Measurements from ENCODE around the gene JAK1. TPM values are rescaled to one million over a fixed set of nuclear protein-coding genes. Genes with fewer than 3 reads are reported as not detected.

Gene JAK1
- total and polyA plus RNA-seq, 2 donors (not counting 3 experiments of a cell fraction or from before 2014, with no cell fraction given): 68.8 to 177 TPM

- dilution Hi-C loops (cut with MboI; ENCODE audit: extremely low pct_ligation_motif_present, low sequenced_read_pairs) (no loop called here), intact Hi-C loops (cut with micrococcal nuclease) (no loop called here)
- Histone ChIP-seq H3K9ac (replicated peaks; ENCODE audit: extremely low read depth, insufficient read depth, low read length) (no peak overlapping the region), H3K79me2 (ENCODE audit: control insufficient read depth, insufficient read depth, low read length) (peaks cover 43% of the 10 kb centered on the region), H3K9me1 (replicated peaks; ENCODE audit: control insufficient read depth, extremely low read depth, insufficient read depth, low read length) (no peaks in the 10 kb centered on the region), H2AFZ (ENCODE audit: low read depth, low read length) (no peak overlapping the region), H3K4me3 (replicated peaks in 1 of 3; ENCODE audit: insufficient read depth in 1 of 3, low read depth in 1 of 3, low read length in 3 of 3) (no peak overlapping the region), H3K9me3 (replicated peaks; ENCODE audit: control insufficient read depth, insufficient read depth, low read length) (no peaks in the 10 kb centered on the region), H3K4me2 (ENCODE audit: insufficient read depth, low read length) (no peak overlapping the region), H3K36me3 (ENCODE audit: control insufficient read depth in 2 of 2, extremely low read depth in 1 of 2, insufficient read depth in 2 of 2, low read length in 2 of 2) (peaks cover 7 to 8% of the 10 kb centered on the region in 2 experiments), H3K4me1 (ENCODE audit: control insufficient read depth, extremely low read depth, insufficient read depth, low read length) (peaks cover 57% of the 10 kb centered on the region), H3K27ac (ENCODE audit: insufficient read depth, low read depth, low read length) (no peak overlapping the region), H3K27me3 (ENCODE audit: control insufficient read depth in 2 of 2, insufficient read depth in 2 of 2, low read length in 2 of 2) (no peaks in the 10 kb centered on the region), H4K20me1 (replicated peaks; ENCODE audit: control insufficient read depth, extremely low read depth, insufficient read depth, low read length) (no peaks in the 10 kb centered on the region)
- no TSS peak for BruUV-seq (replicated peaks)
- no peak for DNase-seq (ENCODE audit: low read depth, low spot score)
- POLR2A ChIA-PET: no interaction called here
- no peak for FAIRE-seq
- TF ChIP-seq CTCF (IDR thresholded peaks at IDR 0.05; ENCODE audit: extremely low read depth in 1 of 2, insufficient read depth in 1 of 2, low read depth in 1 of 2, low read length in 2 of 2) (no peak), MAX (IDR thresholded peaks at IDR 0.05; ENCODE audit: insufficient read depth, insufficient read length) (no peak), MYC (IDR thresholded peaks at IDR 0.05; ENCODE audit: low read depth, low read length) (no peak), FOS (IDR thresholded peaks at IDR 0.05; ENCODE audit: borderline replicate concordance, insufficient read depth, low read length) (no peak), GATA2 (IDR thresholded peaks at IDR 0.05; ENCODE audit: insufficient read depth, insufficient read length, low read depth, low read length) (no peak), POLR2AphosphoS5 (IDR thresholded peaks at IDR 0.05; ENCODE audit: insufficient read depth, low read depth, low read length) (no peak), JUN (IDR thresholded peaks at IDR 0.05; ENCODE audit: borderline replicate concordance, insufficient read depth, insufficient read length, low read depth) (no peak), EZH2 (IDR thresholded peaks at IDR 0.05; ENCODE audit: borderline replicate concordance, low read depth, low read length, severe bottlenecking) (no peak), POLR2A (IDR thresholded peaks at IDR 0.05; ENCODE audit: low read depth, low read length) (no peak)
- CTCF ChIA-PET: no interaction called here
These were observed 83.6 kb downstream of the JAK1 start for GRCh38 chr1:64882574-64883255.

Data from endothelial cell of umbilical vein (primary cell).